IPS DF 19.7 (cell line): ENCODE measurements around the gene RANGAP1.
"Not testable (repeated sequence)": the region's sequence is repeated elsewhere in the genome, so short reads cannot be mapped to it uniquely, and the experiment has no call there.

Experiments used
- DNase-seq: peaks from one replicate; pipeline ENCODE4 v3.0.0-alpha.2; 2013; ENCODE audit warnings: low read depth, low spot score

RANGAP1 gene

GRCh38 chr22:41260871-41261270 lies 25.1 kb downstream of the RANGAP1 start:
- DNase-seq, result no peak

DNA sequence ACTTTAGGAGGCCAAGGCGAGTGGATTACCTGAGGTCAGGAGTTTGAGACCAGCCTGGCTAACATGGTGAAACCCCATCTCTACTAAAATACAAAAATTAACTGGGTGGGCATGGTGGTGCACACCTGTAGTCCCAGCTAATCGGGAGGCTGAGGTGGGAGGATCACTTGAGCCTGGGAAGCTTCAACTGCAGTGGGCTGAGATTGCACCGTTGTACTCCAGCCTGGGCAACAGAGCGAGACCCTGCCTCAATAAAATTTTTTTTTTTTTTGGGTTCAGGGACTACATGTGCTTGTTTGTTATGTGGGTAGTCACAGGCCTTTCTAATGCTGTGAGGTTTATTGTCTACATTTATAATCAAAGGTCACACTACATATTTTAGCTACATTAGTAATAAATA lies 26.2 kb downstream of the RANGAP1 start:
- not testable (repeated sequence) for DNase-seq

- no peak for DNase-seq
Measured at GRCh38 chr22:41257696-41258095, 28.3 kb downstream of the RANGAP1 start.

GRCh38 chr22:41256254-41257253 lies 29.4 kb downstream of the RANGAP1 start:
- no peak for DNase-seq

- no peak for DNase-seq
Measured at GRCh38 chr22:41254230-41254629, 31.8 kb downstream of the RANGAP1 start.

- no peak for DNase-seq
Measured at GRCh38 chr22:41252365-41252764, 33.6 kb downstream of the RANGAP1 start.

- no peak for DNase-seq
Measured at GRCh38 chr22:41250127-41250526, 35.9 kb downstream of the RANGAP1 start.

GRCh38 chr22:41249442-41249841 lies 36.5 kb downstream of the RANGAP1 start:
- DNase-seq, result no peak

- DNase-seq, result no peak
Measured at GRCh38 chr22:41248758-41249157, 37.2 kb downstream of the RANGAP1 start.

DNA sequence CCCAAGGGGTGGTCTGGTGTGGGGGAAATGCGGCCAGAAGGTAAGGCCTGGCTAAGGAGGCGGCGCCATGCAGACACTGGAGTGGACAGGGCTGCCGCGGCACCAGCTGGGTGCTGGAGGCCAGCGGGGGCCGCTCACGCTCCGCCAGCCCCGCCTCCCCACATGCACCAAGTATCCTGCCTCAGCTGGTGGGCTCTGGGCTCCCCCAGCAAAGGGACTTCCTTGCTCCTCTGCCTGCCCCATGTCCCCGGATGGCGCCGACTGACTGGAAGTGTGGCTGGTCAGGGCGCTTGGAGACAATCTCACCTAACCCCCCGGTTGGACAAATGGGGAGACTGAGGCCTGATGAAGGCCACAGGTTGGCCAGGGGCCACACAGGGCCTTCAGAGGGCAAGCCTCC lies 37.7 kb downstream of the RANGAP1 start:
- DNase-seq, result no peak

- no peak for DNase-seq
Measured at GRCh38 chr22:41247703-41248102, 38.3 kb downstream of the RANGAP1 start.

- no peak for DNase-seq
Measured at GRCh38 chr22:41245917-41246499, 40.0 kb downstream of the RANGAP1 start.

DNA sequence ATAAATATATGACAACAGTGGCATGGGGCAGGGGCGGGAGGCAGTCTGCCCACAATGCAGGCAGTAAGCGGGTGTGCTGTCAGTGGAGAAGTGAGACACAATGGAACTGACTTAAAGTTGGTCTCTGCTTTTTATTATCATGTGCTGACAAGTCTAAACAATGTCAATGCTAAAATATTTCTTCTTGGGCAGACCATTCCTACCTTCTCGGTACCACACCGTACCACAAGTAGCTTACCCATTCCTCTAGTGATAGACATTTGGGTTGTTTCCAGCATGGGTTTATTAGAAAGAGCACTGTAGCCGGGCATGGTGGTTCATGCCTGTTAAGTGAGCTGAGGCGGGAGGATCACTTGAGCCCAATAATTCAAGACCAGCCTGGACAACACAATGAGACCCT lies 42.6 kb downstream of the RANGAP1 start:
- DNase-seq, result no peak

DNA sequence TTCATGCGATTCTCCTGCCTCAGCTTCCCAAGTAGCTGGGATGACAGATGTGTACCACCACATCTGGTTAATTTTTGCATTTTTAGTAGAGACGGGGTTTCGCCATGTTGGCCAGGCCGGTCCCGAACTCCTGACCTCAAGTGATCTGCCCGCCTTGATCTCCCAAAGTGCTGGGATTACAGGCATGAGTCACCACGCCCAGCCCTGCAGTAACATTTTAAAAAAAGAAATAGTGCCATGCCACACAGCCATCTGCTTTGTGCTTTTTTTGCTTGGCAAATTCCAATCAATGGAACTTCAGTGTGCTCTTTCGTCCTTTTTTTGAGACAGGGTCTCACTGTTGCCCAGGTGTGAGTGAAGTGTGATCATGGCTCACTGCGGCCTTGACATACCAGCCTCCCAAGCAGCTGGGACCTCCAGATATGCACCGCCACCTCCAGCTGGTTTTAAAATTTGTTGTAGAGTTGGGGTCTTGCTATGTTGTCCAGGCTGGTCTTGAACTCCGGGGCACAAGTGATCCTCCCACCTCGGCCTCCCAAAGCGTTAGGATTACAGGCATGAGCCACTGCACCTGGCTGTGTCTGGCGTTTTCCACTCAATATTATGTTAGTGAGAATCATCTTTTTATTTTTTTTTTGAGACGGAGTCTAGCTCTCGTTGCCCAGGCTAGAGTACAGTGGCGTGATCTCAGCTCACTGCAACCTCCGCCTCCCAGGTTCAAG lies 43.4 kb downstream of the RANGAP1 start:
- no peak for DNase-seq

- no peak for DNase-seq
Measured at GRCh38 chr22:41241133-41241676, 44.8 kb downstream of the RANGAP1 start.

- DNase-seq, result no peak
Measured at GRCh38 chr22:41240377-41241132, 45.4 kb downstream of the RANGAP1 start, which contains the start of gene CHADL. CHADL (minus strand) TSS chr22:41240931; CDS start chr22:41240881, 50 bp downstream.

GRCh38 chr22:41239443-41240128 lies 46.4 kb downstream of the RANGAP1 start:
- DNase-seq, result no peak

DNA sequence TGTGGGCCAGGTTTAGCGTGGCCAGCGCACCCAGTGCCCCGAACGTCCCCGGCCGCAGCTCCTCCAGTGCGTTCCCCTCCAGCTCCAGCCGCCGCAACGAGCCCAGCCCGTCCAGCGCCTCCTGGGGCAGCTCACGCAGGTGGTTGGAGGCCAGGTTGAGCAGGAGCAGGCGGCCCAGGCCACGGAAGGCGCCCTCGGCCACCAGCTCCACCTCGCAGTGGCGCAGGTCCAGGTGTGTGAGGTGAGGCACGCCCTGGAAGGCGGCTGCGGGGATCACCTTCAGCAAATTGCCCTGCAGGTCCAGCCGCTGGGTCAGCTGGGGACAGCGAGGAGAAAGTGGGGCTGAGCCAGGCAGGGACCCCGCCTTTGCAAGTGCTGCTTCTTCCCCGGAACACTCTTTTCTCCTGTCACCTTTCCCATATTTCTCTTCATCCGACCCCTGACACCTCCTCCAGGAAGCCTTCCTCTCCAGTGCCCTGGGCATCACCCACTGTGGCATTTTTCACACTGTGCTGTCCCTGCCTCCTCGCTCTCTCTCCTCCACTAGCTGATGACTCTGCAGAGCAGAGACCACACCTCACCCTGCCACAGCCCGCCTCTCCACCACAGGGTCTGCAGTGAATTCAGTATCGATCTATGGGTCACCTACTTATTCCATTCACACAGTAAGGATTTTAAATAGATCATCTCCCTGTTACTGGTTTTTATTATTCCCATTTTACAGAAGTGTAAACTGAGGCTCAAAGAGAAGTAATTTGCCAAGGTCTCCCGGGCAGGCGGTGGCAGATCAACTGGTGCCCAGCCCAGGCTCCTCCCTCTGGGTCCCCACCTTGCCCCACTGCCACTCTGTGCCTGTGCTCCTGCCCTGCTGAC lies 47.2 kb downstream of the RANGAP1 start:
- DNase-seq, result no peak
